Left ventricle myocardium inferior (tissue), 1 donor: ENCODE measurements around the gene CMTM5. TPM values are rescaled to one million over a fixed set of nuclear protein-coding genes. Genes with fewer than 3 reads are reported as not detected.
A peak's percentile ranks its signal among the peaks of the same experiment; 100 is the strongest.

Experiments
- DNase-seq: peaks from one replicate; pipeline ENCODE4 v3.0.0-alpha.2; 2020
- H3K27ac ChIP-seq: fragments of 200-600 bp; replicated peaks from 2 replicates; pipeline ENCODE4 v1.8.0; 2021
- H3K27me3 ChIP-seq: fragments of 200-600 bp; 2 replicates; pipeline ENCODE4 v1.8.0; 2021; ENCODE audit warnings: low read depth
- H3K36me3 ChIP-seq: fragments of 200-600 bp; 2 replicates; pipeline ENCODE4 v1.8.0; 2021
- H3K4me1 ChIP-seq: fragments of 200-600 bp; 2 replicates; pipeline ENCODE4 v1.8.0; 2021
- H3K4me3 ChIP-seq: fragments of 200-600 bp; 2 replicates; pipeline ENCODE4 v1.8.0; 2021; ENCODE audit warnings: mild to moderate bottlenecking, moderate library complexity
- H3K9me3 ChIP-seq: fragments of 200-600 bp; replicated peaks from 2 replicates; pipeline ENCODE4 v1.8.0; 2021
- intact Hi-C: fragments of 100-400 bp; cut with micrococcal nuclease; formaldehyde crosslinking; loops from one replicate; pipeline ENCODE4 v1.11.0; 2022
- total RNA-seq: library from RNA; stranded (reverse); fragmentation: NEBNext Ultra II Directional; extraction: Animal tissue kit (Norgen Biotek cat#: 25700); gene quantifications from one replicate; pipeline ENCODE4 v1.2.1, GENCODE V29; 2021
- TF ChIP-seq, protein P1 (sequence below): fragments of 200-600 bp; IDR thresholded peaks from 2 replicates; pipeline ENCODE4 v1.8.0; 2021; ENCODE audit warnings: antibody characterized with exemption, mild to moderate bottlenecking, borderline replicate concordance
- donor health status: DM: no; HTN: yes; CAD: no; lungs with severe emphysema.

CMTM5 gene
- total RNA-seq, 1 donor from 2014 or later, result 1.0 TPM

DNA sequence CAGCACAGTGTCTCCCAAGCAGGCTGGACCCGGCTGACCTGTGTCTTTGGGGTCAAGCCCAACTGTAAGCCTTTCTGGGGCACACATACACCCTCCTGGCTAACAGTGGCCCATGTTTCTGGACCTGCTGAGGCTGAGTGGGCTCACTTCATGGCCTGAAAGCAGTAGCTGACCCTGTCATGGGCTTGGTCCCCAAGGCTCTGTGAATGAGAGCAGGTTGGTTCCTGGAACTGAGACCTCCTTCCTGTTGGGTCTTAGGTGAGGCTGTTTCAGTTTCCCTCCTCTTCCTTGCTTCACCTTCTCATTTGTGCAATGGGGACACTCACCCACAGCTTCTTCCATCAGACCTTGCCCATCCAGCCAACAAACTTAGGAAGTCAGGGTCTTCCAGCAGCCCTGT is 5.0 kb upstream of the CMTM5 start:
- TF ChIP-seq, protein P1, sequence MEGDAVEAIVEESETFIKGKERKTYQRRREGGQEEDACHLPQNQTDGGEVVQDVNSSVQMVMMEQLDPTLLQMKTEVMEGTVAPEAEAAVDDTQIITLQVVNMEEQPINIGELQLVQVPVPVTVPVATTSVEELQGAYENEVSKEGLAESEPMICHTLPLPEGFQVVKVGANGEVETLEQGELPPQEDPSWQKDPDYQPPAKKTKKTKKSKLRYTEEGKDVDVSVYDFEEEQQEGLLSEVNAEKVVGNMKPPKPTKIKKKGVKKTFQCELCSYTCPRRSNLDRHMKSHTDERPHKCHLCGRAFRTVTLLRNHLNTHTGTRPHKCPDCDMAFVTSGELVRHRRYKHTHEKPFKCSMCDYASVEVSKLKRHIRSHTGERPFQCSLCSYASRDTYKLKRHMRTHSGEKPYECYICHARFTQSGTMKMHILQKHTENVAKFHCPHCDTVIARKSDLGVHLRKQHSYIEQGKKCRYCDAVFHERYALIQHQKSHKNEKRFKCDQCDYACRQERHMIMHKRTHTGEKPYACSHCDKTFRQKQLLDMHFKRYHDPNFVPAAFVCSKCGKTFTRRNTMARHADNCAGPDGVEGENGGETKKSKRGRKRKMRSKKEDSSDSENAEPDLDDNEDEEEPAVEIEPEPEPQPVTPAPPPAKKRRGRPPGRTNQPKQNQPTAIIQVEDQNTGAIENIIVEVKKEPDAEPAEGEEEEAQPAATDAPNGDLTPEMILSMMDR, result no peak
- H3K27ac ChIP-seq, result no peak overlapping the region
- no peaks in the 10 kb centered on the region for H3K27me3 ChIP-seq
- no peaks in the 10 kb centered on the region for H3K36me3 ChIP-seq
- no peaks in the 10 kb centered on the region for H3K9me3 ChIP-seq
- intact Hi-C loops, result no loop called here
- no peak for DNase-seq
- no peak overlapping the region for H3K4me3 ChIP-seq
- peaks cover 12% of the 10 kb centered on the region for H3K4me1 ChIP-seq

DNA sequence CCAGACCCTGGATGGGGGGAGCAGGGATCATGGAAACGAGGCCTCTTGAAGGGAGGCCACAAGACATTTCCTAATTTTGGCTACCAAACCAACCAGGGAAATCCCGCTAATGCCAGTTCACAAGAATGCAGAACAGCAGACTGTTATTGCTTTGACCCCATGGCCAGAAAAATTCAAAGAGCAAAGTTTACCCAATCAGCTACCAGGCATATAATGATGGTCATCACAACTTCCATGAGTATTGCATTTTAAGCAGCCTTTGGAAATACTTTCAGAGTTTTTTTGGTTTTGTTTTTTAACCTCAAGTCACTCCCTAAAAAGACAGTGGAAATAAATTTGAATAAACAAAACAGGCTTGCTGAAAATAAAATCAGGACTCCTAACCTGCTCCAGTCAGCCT is 4.3 kb upstream of the CMTM5 start, which contains the start of gene IL25:
Gene IL25, plus strand, starts transcription at position 301 of the 400 bp plus-strand sequence.
- TF ChIP-seq, protein P1, result no peak
- H3K9me3 ChIP-seq, result no peaks in the 10 kb centered on the region
- H3K4me3 ChIP-seq, result no peak within 1 kb of the TSS
- H3K4me1 ChIP-seq, result peaks cover 17% of the 10 kb centered on the region
- intact Hi-C loops, result no loop called here
- no peak for DNase-seq
- H3K27ac ChIP-seq, result no peak within 1 kb of the TSS
- H3K36me3 ChIP-seq, result no peaks in the 10 kb centered on the region
- no peaks in the 10 kb centered on the region for H3K27me3 ChIP-seq

DNA sequence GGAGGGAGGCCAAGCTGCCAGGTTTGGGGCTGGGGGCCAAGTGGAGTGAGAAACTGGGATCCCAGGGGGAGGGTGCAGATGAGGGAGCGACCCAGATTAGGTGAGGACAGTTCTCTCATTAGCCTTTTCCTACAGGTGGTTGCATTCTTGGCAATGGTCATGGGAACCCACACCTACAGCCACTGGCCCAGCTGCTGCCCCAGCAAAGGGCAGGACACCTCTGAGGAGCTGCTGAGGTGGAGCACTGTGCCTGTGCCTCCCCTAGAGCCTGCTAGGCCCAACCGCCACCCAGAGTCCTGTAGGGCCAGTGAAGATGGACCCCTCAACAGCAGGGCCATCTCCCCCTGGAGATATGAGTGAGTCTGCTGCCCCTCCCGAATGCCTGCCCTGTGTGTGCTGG is 3.8 kb upstream of the CMTM5 start:
- peaks cover 17% of the 10 kb centered on the region for H3K4me1 ChIP-seq
- no peak for DNase-seq
- no peak overlapping the region for H3K4me3 ChIP-seq
- no peaks in the 10 kb centered on the region for H3K9me3 ChIP-seq
- H3K27ac ChIP-seq, result no peak overlapping the region
- H3K27me3 ChIP-seq, result no peaks in the 10 kb centered on the region
- TF ChIP-seq, protein P1, result no peak
- no peaks in the 10 kb centered on the region for H3K36me3 ChIP-seq
- intact Hi-C loops, result no loop called here

DNA sequence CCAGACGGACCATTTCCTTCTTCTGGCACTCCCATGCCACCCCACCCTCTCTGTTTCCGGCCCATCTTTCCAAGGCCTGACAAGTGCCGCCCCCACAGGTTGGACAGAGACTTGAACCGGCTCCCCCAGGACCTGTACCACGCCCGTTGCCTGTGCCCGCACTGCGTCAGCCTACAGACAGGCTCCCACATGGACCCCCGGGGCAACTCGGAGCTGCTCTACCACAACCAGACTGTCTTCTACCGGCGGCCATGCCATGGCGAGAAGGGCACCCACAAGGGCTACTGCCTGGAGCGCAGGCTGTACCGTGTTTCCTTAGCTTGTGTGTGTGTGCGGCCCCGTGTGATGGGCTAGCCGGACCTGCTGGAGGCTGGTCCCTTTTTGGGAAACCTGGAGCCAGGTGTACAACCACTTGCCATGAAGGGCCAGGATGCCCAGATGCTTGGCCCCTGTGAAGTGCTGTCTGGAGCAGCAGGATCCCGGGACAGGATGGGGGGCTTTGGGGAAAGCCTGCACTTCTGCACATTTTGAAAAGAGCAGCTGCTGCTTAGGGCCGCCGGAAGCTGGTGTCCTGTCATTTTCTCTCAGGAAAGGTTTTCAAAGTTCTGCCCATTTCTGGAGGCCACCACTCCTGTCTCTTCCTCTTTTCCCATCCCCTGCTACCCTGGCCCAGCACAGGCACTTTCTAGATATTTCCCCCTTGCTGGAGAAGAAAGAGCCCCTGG is 1.2 kb upstream of the CMTM5 start:
- Histone ChIP-seq H3K27me3 (peaks cover 2% of the 10 kb centered on the region), H3K27ac (peak overlapping the region; percentile 47), H3K4me1 (peaks cover 17% of the 10 kb centered on the region), H3K36me3 (no peaks in the 10 kb centered on the region), H3K9me3 (no peaks in the 10 kb centered on the region), H3K4me3 (no peak overlapping the region)
- DNase-seq, result no peak
- TF ChIP-seq, protein P1, result no peak
- intact Hi-C loops, result loop anchor here (5.0 kb wide), 1 partner anchor 48 kb away; no protein-coding TSS in a partner anchor

DNA sequence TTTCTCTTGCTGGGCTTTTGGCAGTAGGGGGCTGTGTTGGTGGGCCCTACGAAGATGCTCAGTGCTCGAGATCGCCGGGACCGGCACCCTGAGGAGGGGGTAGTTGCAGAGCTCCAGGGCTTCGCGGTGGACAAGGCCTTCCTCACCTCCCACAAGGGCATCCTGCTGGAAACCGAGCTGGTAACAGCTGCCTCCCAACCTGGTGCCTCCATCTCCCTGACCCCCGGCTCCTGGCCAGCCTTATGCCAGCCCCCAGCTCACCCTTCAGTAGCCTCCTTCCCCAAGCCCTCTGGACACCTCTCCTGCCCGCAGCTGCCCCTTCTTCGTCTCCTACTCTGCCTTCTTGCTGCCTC is 328 bp downstream of the CMTM5 start:
- Histone ChIP-seq H3K27me3 (peaks cover 7% of the 10 kb centered on the region), H3K4me3 (peak overlapping the region; percentile 47), H3K27ac (peak overlapping the region; percentile 47), H3K9me3 (no peaks in the 10 kb centered on the region), H3K4me1 (peaks cover 17% of the 10 kb centered on the region), H3K36me3 (peaks cover 9% of the 10 kb centered on the region)
- intact Hi-C loops, result loop anchor here (5.0 kb wide), 1 partner anchor 50 kb away; no protein-coding TSS in a partner anchor
- DNase-seq, result no peak
- TF ChIP-seq, protein P1, result no peak
